ENCODE results near the gene FOCAD.
"Not testable (repeated sequence)": the region's sequence is repeated elsewhere in the genome, so short reads cannot be mapped to it uniquely, and the experiment has no call there.

Gene FOCAD

GRCh38 chr9:20663133-20663532, 20.9 kb upstream of the FOCAD start:
- Mint-ChIP-seq H3K9me3 (no peaks in the 10 kb centered on the region), H3K36me3 (peaks cover 3% of the 10 kb centered on the region), H3K4me3 (no peak overlapping the region), H3K27me3 (peaks cover 1% of the 10 kb centered on the region), H3K4me1 (peaks cover 3% of the 10 kb centered on the region), H3K27ac (no peak overlapping the region)

GRCh38 chr9:20664501-20664900, 19.6 kb upstream of the FOCAD start:
- Mint-ChIP-seq H3K9me3 (no peaks in the 10 kb centered on the region), H3K27me3 (peaks cover 1% of the 10 kb centered on the region), H3K27ac (no peak overlapping the region), H3K36me3 (peaks cover 3% of the 10 kb centered on the region), H3K4me3 (no peak overlapping the region), H3K4me1 (peaks cover 3% of the 10 kb centered on the region)

DNA sequence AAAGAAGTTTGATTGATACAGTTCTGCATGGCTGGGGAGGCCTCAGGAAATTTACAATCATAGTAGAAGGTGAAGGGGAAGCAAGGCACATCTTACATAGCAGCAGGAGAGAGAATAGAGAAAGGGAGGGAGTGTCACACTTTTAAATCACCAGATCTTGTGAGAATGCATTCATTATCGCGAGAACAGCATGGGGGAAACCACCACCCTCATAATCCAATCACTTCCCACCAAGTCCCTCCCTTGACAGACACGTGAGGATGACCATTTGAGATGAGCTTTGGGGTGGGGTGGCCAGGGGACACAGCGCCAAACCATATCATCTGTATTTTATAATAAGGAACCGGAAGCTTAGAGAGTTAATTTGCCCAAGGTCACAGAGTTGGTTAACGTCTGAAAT, 13.7 kb upstream of the FOCAD start:
- no peaks in the 10 kb centered on the region for H3K4me1 Mint-ChIP-seq
- peaks cover 1% of the 10 kb centered on the region for H3K27me3 Mint-ChIP-seq
- H3K4me3 Mint-ChIP-seq = no peak overlapping the region
- peaks cover 7% of the 10 kb centered on the region for H3K36me3 Mint-ChIP-seq
- no peak overlapping the region for H3K27ac Mint-ChIP-seq
- no peaks in the 10 kb centered on the region for H3K9me3 Mint-ChIP-seq

GRCh38 chr9:20671635-20672034, 12.4 kb upstream of the FOCAD start:
- Mint-ChIP-seq H3K4me3 (no peak overlapping the region), H3K27ac (no peak overlapping the region), H3K36me3 (peaks cover 7% of the 10 kb centered on the region), H3K4me1 (no peaks in the 10 kb centered on the region), H3K9me3 (no peaks in the 10 kb centered on the region), H3K27me3 (no peaks in the 10 kb centered on the region)

- H3K27ac Mint-ChIP-seq, H3K27me3 Mint-ChIP-seq, H3K4me3 Mint-ChIP-seq, H3K4me1 Mint-ChIP-seq, H3K36me3 Mint-ChIP-seq, H3K9me3 Mint-ChIP-seq: not testable (repeated sequence)
These were observed 10.5 kb upstream of the FOCAD start for GRCh38 chr9:20673537-20673936.

GRCh38 chr9:20681467-20681866, 2.6 kb upstream of the FOCAD start:
- Mint-ChIP-seq H3K4me1 (peaks cover 28% of the 10 kb centered on the region), H3K27me3 (no peaks in the 10 kb centered on the region), H3K27ac (no peak overlapping the region), H3K36me3 (no peaks in the 10 kb centered on the region), H3K4me3 (no peak overlapping the region), H3K9me3 (no peaks in the 10 kb centered on the region)

- Mint-ChIP-seq H3K9me3 (no peaks in the 10 kb centered on the region), H3K36me3 (no peaks in the 10 kb centered on the region), H3K27ac (peak overlapping the region; percentile 84), H3K4me1 (peaks cover 28% of the 10 kb centered on the region), H3K4me3 (peak overlapping the region; percentile 88), H3K27me3 (no peaks in the 10 kb centered on the region)
These were observed 566 bp upstream of the FOCAD start for GRCh38 chr9:20683351-20684034.

GRCh38 chr9:20684875-20685696, 1.0 kb downstream of the FOCAD start:
- H3K4me1 Mint-ChIP-seq = peaks cover 24% of the 10 kb centered on the region
- H3K9me3 Mint-ChIP-seq = no peaks in the 10 kb centered on the region
- peak overlapping the region; percentile 88 for H3K4me3 Mint-ChIP-seq
- H3K27ac Mint-ChIP-seq = peak overlapping the region; percentile 76
- no peaks in the 10 kb centered on the region for H3K36me3 Mint-ChIP-seq
- H3K27me3 Mint-ChIP-seq = no peaks in the 10 kb centered on the region

DNA sequence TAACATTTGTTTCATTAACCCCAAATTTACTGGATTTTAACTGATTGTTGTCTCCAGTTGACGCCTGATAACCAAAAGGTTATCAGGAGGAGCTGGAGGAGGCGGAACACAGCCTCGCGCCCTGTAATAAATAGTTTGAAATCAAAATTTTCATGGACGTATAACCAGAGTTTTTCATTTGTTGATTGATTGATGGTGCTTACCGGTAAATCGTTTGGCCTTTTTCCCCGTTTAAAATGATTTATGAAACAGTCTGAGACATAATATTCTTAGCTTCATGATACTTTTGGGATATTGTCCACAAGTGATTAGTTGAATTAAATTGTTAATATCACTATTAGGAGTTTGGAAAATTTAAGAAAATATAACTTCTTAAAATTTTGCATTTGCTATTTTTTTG, 1.7 kb downstream of the FOCAD start:
- Mint-ChIP-seq H3K27me3 (no peaks in the 10 kb centered on the region), H3K27ac (no peak overlapping the region), H3K4me3 (peak overlapping the region; percentile 88), H3K36me3 (no peaks in the 10 kb centered on the region), H3K4me1 (peaks cover 24% of the 10 kb centered on the region), H3K9me3 (no peaks in the 10 kb centered on the region)

DNA sequence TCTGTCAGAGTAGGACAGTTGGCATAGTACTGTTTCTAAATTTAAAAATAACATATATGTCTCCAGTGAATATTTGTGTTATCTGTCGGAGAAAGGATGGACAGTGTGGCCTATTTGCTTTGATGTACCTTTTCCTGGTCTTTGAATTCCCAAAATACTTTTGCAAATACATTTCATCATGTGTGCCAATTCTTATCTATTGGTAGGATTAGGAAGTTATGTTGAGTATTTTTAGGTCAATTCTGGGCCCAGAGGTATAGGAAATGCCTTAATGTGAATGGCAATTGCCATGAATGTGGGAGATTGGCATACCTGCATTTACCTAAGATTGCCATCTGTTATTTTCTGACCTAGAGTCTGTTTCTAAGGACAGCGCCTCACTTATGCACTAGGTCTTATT, 5.8 kb downstream of the FOCAD start:
- Mint-ChIP-seq H3K36me3 (peaks cover 4% of the 10 kb centered on the region), H3K4me3 (no peak overlapping the region), H3K27me3 (no peaks in the 10 kb centered on the region), H3K9me3 (no peaks in the 10 kb centered on the region), H3K4me1 (peaks cover 14% of the 10 kb centered on the region), H3K27ac (no peak overlapping the region)

DNA sequence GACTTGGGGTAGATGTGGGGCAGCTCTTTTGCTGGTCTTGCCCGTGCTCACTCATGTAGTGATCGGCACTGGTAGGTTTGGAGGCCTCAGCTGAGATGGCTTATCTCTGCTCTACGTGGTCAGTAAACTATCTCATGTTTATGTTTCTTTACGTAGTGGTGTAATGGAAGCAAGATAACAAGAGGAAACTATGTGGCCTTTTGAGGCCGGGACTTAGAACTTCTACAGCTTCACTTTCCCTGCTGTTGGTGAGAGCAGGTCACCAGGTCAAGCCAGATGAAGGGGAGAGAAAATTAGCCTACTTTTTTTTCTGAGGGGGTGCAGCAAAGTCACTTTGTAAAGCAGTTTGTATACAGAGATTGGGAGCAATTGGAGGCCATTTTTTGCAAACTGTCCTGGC, 8.5 kb downstream of the FOCAD start:
- no peak overlapping the region for H3K27ac Mint-ChIP-seq
- peaks cover 8% of the 10 kb centered on the region for H3K36me3 Mint-ChIP-seq
- peaks cover 4% of the 10 kb centered on the region for H3K4me1 Mint-ChIP-seq
- H3K4me3 Mint-ChIP-seq = no peak overlapping the region
- H3K9me3 Mint-ChIP-seq = no peaks in the 10 kb centered on the region
- H3K27me3 Mint-ChIP-seq = no peaks in the 10 kb centered on the region

- Mint-ChIP-seq H3K27me3 (no peaks in the 10 kb centered on the region), H3K9me3 (no peaks in the 10 kb centered on the region), H3K36me3 (peaks cover 8% of the 10 kb centered on the region), H3K27ac (no peak overlapping the region), H3K4me1 (peaks cover 4% of the 10 kb centered on the region), H3K4me3 (no peak overlapping the region)
These were observed 9.0 kb downstream of the FOCAD start for GRCh38 chr9:20693068-20693467.

DNA sequence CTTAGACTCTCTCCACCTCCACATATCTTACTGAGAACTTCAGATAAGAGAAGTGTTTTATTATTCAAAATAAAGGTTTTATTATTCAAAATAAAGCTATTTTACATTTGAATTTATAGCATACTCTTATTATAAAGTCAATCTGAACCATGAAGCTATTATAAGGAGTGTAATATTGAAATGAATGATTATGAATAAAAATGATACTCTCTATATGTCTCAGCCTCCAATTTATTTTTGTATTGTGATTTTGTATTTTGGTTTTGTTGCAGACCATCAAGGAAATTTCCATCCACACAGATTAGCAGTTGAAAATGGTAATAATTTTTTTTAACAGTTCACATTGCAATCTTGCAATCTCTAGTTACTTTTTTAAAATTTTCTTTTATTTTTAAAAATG, 10.2 kb downstream of the FOCAD start:
- Mint-ChIP-seq H3K4me3 (no peak overlapping the region), H3K4me1 (peaks cover 10% of the 10 kb centered on the region), H3K27me3 (no peaks in the 10 kb centered on the region), H3K9me3 (no peaks in the 10 kb centered on the region), H3K36me3 (peaks cover 8% of the 10 kb centered on the region), H3K27ac (no peak overlapping the region)

DNA sequence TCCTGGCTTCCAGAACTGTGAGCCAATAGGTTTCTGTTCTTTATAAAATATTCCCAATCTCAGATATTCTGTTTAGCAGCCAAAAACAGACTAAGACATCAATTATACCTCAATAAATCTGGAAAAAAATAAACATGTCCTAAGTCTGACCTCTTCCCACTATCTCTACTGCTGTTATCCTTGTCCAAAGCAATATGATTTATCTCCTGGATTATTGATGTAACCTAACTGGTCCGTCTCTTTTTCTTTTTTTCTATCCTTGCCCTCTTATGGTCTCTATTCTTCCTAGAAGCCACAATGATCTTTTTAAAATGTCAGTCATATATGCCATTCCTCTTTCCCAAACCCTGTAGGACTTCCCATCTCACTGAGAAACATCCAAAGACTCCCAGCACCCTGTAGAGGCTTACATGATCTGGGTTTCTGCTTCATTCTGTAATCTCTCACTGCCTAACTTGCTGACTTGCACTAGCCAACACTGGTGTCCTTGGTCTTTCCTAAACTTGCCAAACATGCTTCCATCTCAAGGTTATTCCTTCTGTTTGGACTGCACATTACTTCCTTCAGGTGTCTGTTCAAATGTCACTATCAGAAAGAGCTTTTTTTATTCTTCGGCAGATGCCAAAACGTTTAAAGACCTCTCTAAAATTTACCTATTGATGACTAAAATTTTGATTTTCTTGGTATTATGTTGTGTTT, 13.1 kb downstream of the FOCAD start:
- H3K9me3 Mint-ChIP-seq = no peaks in the 10 kb centered on the region
- no peak overlapping the region for H3K4me3 Mint-ChIP-seq
- no peaks in the 10 kb centered on the region for H3K27me3 Mint-ChIP-seq
- no peak overlapping the region for H3K27ac Mint-ChIP-seq
- H3K4me1 Mint-ChIP-seq = peaks cover 15% of the 10 kb centered on the region
- peaks cover 8% of the 10 kb centered on the region for H3K36me3 Mint-ChIP-seq

DNA sequence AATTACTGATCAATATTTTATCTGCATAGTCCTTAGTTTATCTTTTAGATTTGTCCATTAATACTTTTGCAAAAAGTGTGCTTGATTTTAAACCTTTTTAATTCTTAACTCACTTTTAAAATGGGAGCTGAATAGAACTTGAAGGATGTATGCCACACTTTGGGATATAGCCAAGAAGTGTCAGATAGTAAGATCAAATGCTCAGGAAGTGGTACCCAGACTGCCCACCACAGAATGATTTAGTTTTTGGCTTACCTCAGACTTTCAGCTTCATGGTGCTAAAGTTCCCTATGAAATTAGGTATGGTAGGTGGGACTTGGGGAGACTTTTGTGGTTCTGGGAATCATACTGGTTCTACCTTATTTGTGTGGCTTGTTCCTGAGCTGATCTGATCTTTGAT, 14.7 kb downstream of the FOCAD start:
- H3K4me3 Mint-ChIP-seq = no peak overlapping the region
- H3K27me3 Mint-ChIP-seq = no peaks in the 10 kb centered on the region
- no peak overlapping the region for H3K27ac Mint-ChIP-seq
- H3K4me1 Mint-ChIP-seq = peaks cover 15% of the 10 kb centered on the region
- H3K36me3 Mint-ChIP-seq = peaks cover 4% of the 10 kb centered on the region
- H3K9me3 Mint-ChIP-seq = no peaks in the 10 kb centered on the region

- no peak overlapping the region for H3K27ac Mint-ChIP-seq
- H3K27me3 Mint-ChIP-seq = no peaks in the 10 kb centered on the region
- H3K4me3 Mint-ChIP-seq = no peak overlapping the region
These were observed 17.0 kb downstream of the FOCAD start for GRCh38 chr9:20701060-20701459.

More at GRCh38 chr9:20701060-20701459, 17.0 kb downstream of the FOCAD start:
- Mint-ChIP-seq H3K9me3 (no peaks in the 10 kb centered on the region), H3K4me1 (peaks cover 15% of the 10 kb centered on the region), H3K36me3 (peaks cover 4% of the 10 kb centered on the region)

All from activated naive CD4-positive, alpha-beta T cell treated with anti-CD3 and anti-CD28 coated beads, Interleukin-2, amount 50 U/mL, for 24 hours (primary cell).